SK-N-SH treated with all-trans-retinoic acid at 6 μM for 48 hours (cell line): ENCODE results near the gene PAM16.
A peak's percentile ranks its signal among the peaks of the same experiment; 100 is the strongest.

Experiments
- ATAC-seq: fragments of 200-7000 bp; cut with Tn5 transposase; 3 replicates; pipeline ENCODE4 v1.9.1; 2020; ENCODE audit warnings: mild to moderate bottlenecking, moderate library complexity
- ARNTL ChIP-seq: fragments of 450-650 bp; formaldehyde crosslinking; IDR thresholded peaks from 2 replicates; pipeline ENCODE4 v1.5.0; 2020; ENCODE audit warnings: low read depth, mild to moderate bottlenecking, moderate library complexity, borderline replicate concordance
- CSDC2 ChIP-seq: fragments of 250-450 bp; sonication (Bioruptor Pico); IDR thresholded peaks from 2 replicates; pipeline ENCODE4 v1.5.0; 2020; ENCODE audit warnings: mild to moderate bottlenecking, moderate library complexity
- CSRNP3 ChIP-seq: fragments of 250-450 bp; sonication (Bioruptor Pico); IDR thresholded peaks from 2 replicates; pipeline ENCODE4 v1.5.1; 2021; ENCODE audit warnings: mild to moderate bottlenecking, moderate library complexity
- ESRRG ChIP-seq: fragments of 250-450 bp; sonication (Bioruptor Pico); IDR thresholded peaks from 2 replicates; pipeline ENCODE4 v1.6.1; 2021; ENCODE audit warnings: mild to moderate bottlenecking
- GLIS3 ChIP-seq: fragments of 250-450 bp; sonication (Bioruptor Pico); IDR thresholded peaks from 2 replicates; pipeline ENCODE4 v1.5.0; 2020; ENCODE audit warnings: mild to moderate bottlenecking, moderate library complexity
- OSR1 ChIP-seq: fragments of 250-450 bp; sonication (Bioruptor Pico); IDR thresholded peaks from 2 replicates; pipeline ENCODE4 v1.8.0; 2022; ENCODE audit warnings: moderate library complexity, mild to moderate bottlenecking, inconsistent platforms
- PATZ1 ChIP-seq: fragments of 250-450 bp; sonication (Bioruptor Pico); IDR thresholded peaks from 2 replicates; pipeline ENCODE4 v1.8.0; 2020; ENCODE audit warnings: mild to moderate bottlenecking, moderate library complexity, borderline replicate concordance
- PPARA ChIP-seq: fragments of 250-450 bp; sonication (Bioruptor Pico); IDR thresholded peaks from 2 replicates; pipeline ENCODE4 v1.5.0; 2020; ENCODE audit warnings: mild to moderate bottlenecking, borderline replicate concordance
- RARB ChIP-seq: fragments of 250-450 bp; sonication (Bioruptor Pico); IDR thresholded peaks from 2 replicates; pipeline ENCODE4 v1.8.0; 2021; ENCODE audit warnings: mild to moderate bottlenecking, moderate library complexity
- SNAI2 ChIP-seq: fragments of 250-450 bp; sonication (Bioruptor Pico); IDR thresholded peaks from 2 replicates; pipeline ENCODE4 v1.5.0; 2020; ENCODE audit warnings: mild to moderate bottlenecking, moderate library complexity
- TCF4 ChIP-seq: fragments of 250-450 bp; sonication (Bioruptor Pico); IDR thresholded peaks from 2 replicates; pipeline ENCODE4 v1.8.0; 2021; ENCODE audit warnings: mild to moderate bottlenecking, moderate library complexity, borderline replicate concordance
- TSHZ2 ChIP-seq: fragments of 250-450 bp; sonication (Bioruptor Pico); IDR thresholded peaks from 2 replicates; pipeline ENCODE4 v1.5.0; 2020; ENCODE audit warnings: mild to moderate bottlenecking, moderate library complexity
- ZFP3 ChIP-seq: fragments of 250-450 bp; sonication (Bioruptor Pico); IDR thresholded peaks from 2 replicates; pipeline ENCODE4 v1.5.0; 2020; ENCODE audit warnings: mild to moderate bottlenecking, moderate library complexity
- ZNF565 ChIP-seq: fragments of 450-650 bp; formaldehyde crosslinking; conservative IDR thresholded peaks from 2 replicates; pipeline ENCODE4 v1.5.0; 2020; ENCODE audit warnings: low read depth, mild to moderate bottlenecking, moderate library complexity
- ZNF70 ChIP-seq: fragments of 450-650 bp; formaldehyde crosslinking; IDR thresholded peaks from 2 replicates; pipeline ENCODE4 v1.5.0; 2020; ENCODE audit warnings: mild to moderate bottlenecking, moderate library complexity
- ZNF8 ChIP-seq: fragments of 450-650 bp; formaldehyde crosslinking; IDR thresholded peaks from 2 replicates; pipeline ENCODE4 v1.5.0; 2020; ENCODE audit warnings: mild to moderate bottlenecking, moderate library complexity
- TF ChIP-seq, protein P1 (sequence below): fragments of 250-450 bp; sonication (Bioruptor Pico); IDR thresholded peaks from 2 replicates; pipeline ENCODE4 v1.8.0; 2021; ENCODE audit warnings: low read depth, mild to moderate bottlenecking, moderate library complexity, borderline replicate concordance

The PAM16 gene

GRCh38 chr16:4392382-4393239 is 41.5 kb upstream of the PAM16 start:
- peak; percentile 86 for ATAC-seq
- TF ChIP-seq ARNTL (CRISPR knock-in tag): no peak
- TF ChIP-seq ZNF70 (CRISPR knock-in tag): 0 out of 2 replicates have a peak, but pooled peaks have one; percentile 9
- TF ChIP-seq, protein P1, sequence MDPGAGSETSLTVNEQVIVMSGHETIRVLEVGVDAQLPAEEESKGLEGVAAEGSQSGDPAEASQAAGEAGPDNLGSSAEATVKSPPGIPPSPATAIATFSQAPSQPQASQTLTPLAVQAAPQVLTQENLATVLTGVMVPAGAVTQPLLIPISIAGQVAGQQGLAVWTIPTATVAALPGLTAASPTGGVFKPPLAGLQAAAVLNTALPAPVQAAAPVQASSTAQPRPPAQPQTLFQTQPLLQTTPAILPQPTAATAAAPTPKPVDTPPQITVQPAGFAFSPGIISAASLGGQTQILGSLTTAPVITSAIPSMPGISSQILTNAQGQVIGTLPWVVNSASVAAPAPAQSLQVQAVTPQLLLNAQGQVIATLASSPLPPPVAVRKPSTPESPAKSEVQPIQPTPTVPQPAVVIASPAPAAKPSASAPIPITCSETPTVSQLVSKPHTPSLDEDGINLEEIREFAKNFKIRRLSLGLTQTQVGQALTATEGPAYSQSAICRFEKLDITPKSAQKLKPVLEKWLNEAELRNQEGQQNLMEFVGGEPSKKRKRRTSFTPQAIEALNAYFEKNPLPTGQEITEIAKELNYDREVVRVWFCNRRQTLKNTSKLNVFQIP (CRISPR knock-in tag): no peak
- peak; percentile 94 for TF ChIP-seq TSHZ2 (CRISPR knock-in tag)
- TF ChIP-seq TCF4 (CRISPR knock-in tag): peak; percentile 98
- TF ChIP-seq RARB: no peak
- TF ChIP-seq CSRNP3: no peak
- no peak for TF ChIP-seq CSDC2 (CRISPR knock-in tag)
- TF ChIP-seq PATZ1 (CRISPR knock-in tag): peak; percentile 77; the same call in 1 of the 2 replicates
- peak; percentile 42; the same call in 1 of the 2 replicates for TF ChIP-seq ZNF565 (CRISPR knock-in tag)
- no peak for TF ChIP-seq PPARA (CRISPR knock-in tag)

DNA sequence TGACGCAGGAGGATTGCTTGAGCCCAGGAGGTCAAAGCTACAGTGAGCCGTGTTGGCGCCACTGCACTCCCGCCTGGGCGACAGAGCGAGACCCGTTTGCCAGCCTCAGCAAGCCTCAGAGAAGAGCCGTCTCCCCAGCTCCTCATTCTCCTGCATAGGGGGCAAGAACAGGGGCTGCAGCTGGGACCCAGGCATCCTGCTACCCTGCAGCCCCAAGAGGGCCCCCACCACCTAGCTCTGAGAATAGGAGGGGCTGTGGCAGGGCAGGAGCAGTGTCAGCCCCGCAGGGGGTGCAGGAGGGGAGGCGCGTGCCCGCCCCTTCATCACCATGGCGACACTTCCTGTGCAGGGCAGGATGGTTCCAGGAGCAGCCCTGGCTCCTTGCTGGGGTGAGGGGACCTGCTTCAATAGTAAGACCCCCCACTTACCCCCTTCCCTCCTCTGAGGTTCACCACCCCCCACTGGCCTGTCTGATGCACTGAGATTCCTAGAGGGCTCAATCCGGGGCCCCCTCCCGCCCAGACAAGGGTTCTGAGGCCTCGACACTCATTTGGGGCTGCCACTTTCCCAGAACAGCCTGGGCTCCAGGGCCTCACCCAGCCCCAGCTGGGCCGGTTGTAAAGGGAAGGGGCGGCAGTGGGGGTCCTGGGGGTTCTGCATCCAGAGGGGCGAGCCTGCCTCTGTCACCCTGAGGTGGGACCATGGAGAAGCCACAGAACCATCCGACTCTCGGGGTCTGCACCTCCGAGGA is 40.7 kb upstream of the PAM16 start:
- ATAC-seq: no peak
- TF ChIP-seq CSDC2 (CRISPR knock-in tag): no peak
- no peak for TF ChIP-seq PPARA (CRISPR knock-in tag)
- TF ChIP-seq TCF4 (CRISPR knock-in tag): no peak
- TF ChIP-seq SNAI2 (CRISPR knock-in tag): no peak
- TF ChIP-seq, protein P1 (CRISPR knock-in tag): no peak
- TF ChIP-seq ZFP3 (CRISPR knock-in tag): no peak
- no peak for TF ChIP-seq CSRNP3
- TF ChIP-seq ZNF8 (CRISPR knock-in tag): no peak
- TF ChIP-seq ZNF70 (CRISPR knock-in tag): no peak
- TF ChIP-seq ARNTL (CRISPR knock-in tag): no peak
- no peak for TF ChIP-seq ZNF565 (CRISPR knock-in tag)
- TF ChIP-seq OSR1 (CRISPR knock-in tag): no peak
- TF ChIP-seq ESRRG (CRISPR knock-in tag): no peak
- no peak for TF ChIP-seq GLIS3 (CRISPR knock-in tag)
